Adipocyte (in vitro differentiated cells): ENCODE measurements around the gene TMEM18.
A peak's percentile ranks its signal among the peaks of the same experiment; 100 is the strongest.
"Not testable (repeated sequence)": the region's sequence is repeated elsewhere in the genome, so short reads cannot be mapped to it uniquely, and the experiment has no call there.

Experiments used
- DNase-seq: peaks from one replicate; pipeline ENCODE4 v3.0.0-alpha.2; 2015; ENCODE audit warnings: low read depth
- H3K27me3 ChIP-seq: replicated peaks from 2 replicates; pipeline ENCODE4 v1.7.0; 2013; ENCODE audit warnings: mild to moderate bottlenecking, low read length, moderate library complexity; ENCODE audit not compliant: control insufficient read depth, insufficient read depth
- H3K36me3 ChIP-seq: 2 replicates; pipeline ENCODE4 v1.7.0; 2013; ENCODE audit warnings: low read length, mild to moderate bottlenecking, moderate library complexity; ENCODE audit not compliant: control insufficient read depth, insufficient read depth, severe bottlenecking
- H3K4me1 ChIP-seq: 2 replicates; pipeline ENCODE4 v1.7.0; 2013; ENCODE audit warnings: mild to moderate bottlenecking, low read length, moderate library complexity; ENCODE audit not compliant: control insufficient read depth, insufficient read depth
- H3K4me3 ChIP-seq: 2 replicates; pipeline ENCODE4 v1.7.0; 2013; ENCODE audit warnings: mild to moderate bottlenecking, low read length, moderate library complexity
- H3K9ac ChIP-seq: 2 replicates; pipeline ENCODE4 v1.7.0; 2013; ENCODE audit warnings: mild to moderate bottlenecking, low read length, moderate library complexity
- H3K9me3 ChIP-seq: 2 replicates; pipeline ENCODE4 v1.7.0; 2013; ENCODE audit warnings: mild to moderate bottlenecking, low read length, moderate library complexity; ENCODE audit not compliant: control insufficient read depth

TMEM18 gene

GRCh38 chr2:691821-692761 is 14.9 kb upstream of the TMEM18 start:
- H3K4me3 ChIP-seq, result no peak overlapping the region
- H3K9me3 ChIP-seq, result peaks cover 2% of the 10 kb centered on the region
- H3K9ac ChIP-seq, result no peak overlapping the region
- DNase-seq, result no peak
- no peaks in the 10 kb centered on the region for H3K36me3 ChIP-seq
- H3K27me3 ChIP-seq, result no peaks in the 10 kb centered on the region
- H3K4me1 ChIP-seq, result peaks cover 22% of the 10 kb centered on the region

GRCh38 chr2:690799-691198 is 13.6 kb upstream of the TMEM18 start:
- no peaks in the 10 kb centered on the region for H3K36me3 ChIP-seq
- H3K9ac ChIP-seq, result peak overlapping the region; percentile 39
- no peak for DNase-seq
- H3K9me3 ChIP-seq, result peaks cover 6% of the 10 kb centered on the region
- no peaks in the 10 kb centered on the region for H3K27me3 ChIP-seq
- H3K4me3 ChIP-seq, result peak overlapping the region; percentile 24
- H3K4me1 ChIP-seq, result peaks cover 27% of the 10 kb centered on the region

GRCh38 chr2:689877-690510 is 12.8 kb upstream of the TMEM18 start:
- peaks cover 12% of the 10 kb centered on the region for H3K9me3 ChIP-seq
- no peaks in the 10 kb centered on the region for H3K36me3 ChIP-seq
- DNase-seq, result no peak
- H3K9ac ChIP-seq, result peak overlapping the region; percentile 19
- H3K4me3 ChIP-seq, result no peak overlapping the region
- peaks cover 27% of the 10 kb centered on the region for H3K4me1 ChIP-seq
- H3K27me3 ChIP-seq, result no peaks in the 10 kb centered on the region

GRCh38 chr2:689237-689636 is 12.0 kb upstream of the TMEM18 start:
- Histone ChIP-seq H3K4me1 (peaks cover 27% of the 10 kb centered on the region), H3K4me3 (no peak overlapping the region), H3K27me3 (no peaks in the 10 kb centered on the region), H3K36me3 (no peaks in the 10 kb centered on the region), H3K9ac (no peak overlapping the region), H3K9me3 (peaks cover 18% of the 10 kb centered on the region)
- peak; percentile 48 for DNase-seq

- Histone ChIP-seq H3K9ac (no peak overlapping the region), H3K9me3 (peaks cover 24% of the 10 kb centered on the region), H3K4me3 (no peak overlapping the region), H3K4me1 (peaks cover 27% of the 10 kb centered on the region), H3K36me3 (no peaks in the 10 kb centered on the region), H3K27me3 (no peaks in the 10 kb centered on the region)
- DNase-seq, result no peak
Observed at GRCh38 chr2:688504-689076, 11.4 kb upstream of the TMEM18 start.

GRCh38 chr2:685421-685820 is 8.2 kb upstream of the TMEM18 start:
- Histone ChIP-seq H3K9me3 (peaks cover 34% of the 10 kb centered on the region), H3K27me3 (no peaks in the 10 kb centered on the region), H3K9ac (no peak overlapping the region), H3K4me3 (no peak overlapping the region), H3K36me3 (no peaks in the 10 kb centered on the region), H3K4me1 (peaks cover 20% of the 10 kb centered on the region)
- DNase-seq, result no peak

GRCh38 chr2:684913-685312 is 7.7 kb upstream of the TMEM18 start:
- H3K4me3 ChIP-seq, H3K9ac ChIP-seq, DNase-seq, H3K36me3 ChIP-seq, H3K27me3 ChIP-seq: not testable (repeated sequence)
- Histone ChIP-seq H3K9me3 (peaks cover 34% of the 10 kb centered on the region), H3K4me1 (peaks cover 16% of the 10 kb centered on the region)

- Histone ChIP-seq H3K36me3 (no peaks in the 10 kb centered on the region), H3K4me3 (no peak overlapping the region), H3K9me3 (peaks cover 32% of the 10 kb centered on the region), H3K27me3 (no peaks in the 10 kb centered on the region), H3K4me1 (peaks cover 9% of the 10 kb centered on the region), H3K9ac (no peak overlapping the region)
- no peak for DNase-seq
Observed at GRCh38 chr2:682226-682625, 5.0 kb upstream of the TMEM18 start.

- no peaks in the 10 kb centered on the region for H3K36me3 ChIP-seq
- H3K27me3 ChIP-seq, result no peaks in the 10 kb centered on the region
- no peak for DNase-seq
- no peak overlapping the region for H3K4me3 ChIP-seq
- H3K9me3 ChIP-seq, result peaks cover 32% of the 10 kb centered on the region
- H3K9ac ChIP-seq, result no peak overlapping the region
- peaks cover 5% of the 10 kb centered on the region for H3K4me1 ChIP-seq
Observed at GRCh38 chr2:681312-681711, 4.1 kb upstream of the TMEM18 start.

- no peaks in the 10 kb centered on the region for H3K36me3 ChIP-seq
- no peak overlapping the region for H3K4me3 ChIP-seq
- peaks cover 8% of the 10 kb centered on the region for H3K4me1 ChIP-seq
- peaks cover 26% of the 10 kb centered on the region for H3K9me3 ChIP-seq
- no peaks in the 10 kb centered on the region for H3K27me3 ChIP-seq
- H3K9ac ChIP-seq, result no peak overlapping the region
- DNase-seq, result no peak
Observed at GRCh38 chr2:680496-680895, 3.3 kb upstream of the TMEM18 start.

GRCh38 chr2:678964-679363 is 1.8 kb upstream of the TMEM18 start:
- no peak overlapping the region for H3K4me3 ChIP-seq
- DNase-seq, result no peak
- no peaks in the 10 kb centered on the region for H3K36me3 ChIP-seq
- H3K4me1 ChIP-seq, result peaks cover 23% of the 10 kb centered on the region
- H3K9me3 ChIP-seq, result peaks cover 14% of the 10 kb centered on the region
- H3K27me3 ChIP-seq, result no peaks in the 10 kb centered on the region
- no peak overlapping the region for H3K9ac ChIP-seq
